Heart left ventricle (tissue), 13 donors: Measurements from ENCODE around the gene OR12D2.

Experiments
- CTCF ChIP-seq, 12 donors: fragments of 200-600 bp; sonication (generic) in 4 of 12; IDR thresholded peaks; one replicate each; pipeline versions ENCODE4 v1.5.0 to v1.8.0; 2018 to 2022; ENCODE audit warnings: antibody characterized with exemption in 12 of 12, mild to moderate bottlenecking in 5 of 12
- POLR2A ChIP-seq, 2 donors: fragments of 450-650 bp; IDR thresholded peaks; one replicate each; pipeline ENCODE4 v1.6.1; 2017; ENCODE audit warnings: antibody characterized with exemption in 2 of 2, mild to moderate bottlenecking in 2 of 2, moderate library complexity in 2 of 2
- donor health status: ischemic (EF 13 %, LVEDD 7.1; RV severe dilation, severe dysfunction).
- donor health status: DM: no; HTN: yes; CAD: no.
- donor health status: DM: no; HTN: no; CAD: no.
- donor health status: ischemic (EF 25% LVEDD 6.9; RV normal size, moderate dysfunction).
- donor health status: ischemic (EF 25% LVEDD 5.7; RV mildly dilated, moderate dysfunction).
- donor health status: ischemic (EF 35%, LVEDD 5.7; RV mildly dilated, moderate dysfunction).
- donor health status: nonischemic (EF 11% LVEDD 7.7; RV severe dilation, severe dysfunction).
- donor health status: DM: yes; HTN: yes; CAD: no.
- donor health status: PGD.
- donor health status: ischemic (EF 29% LVEDD 5.4; RV normal size, mild dysfunction).
- donor health status: nonischemic (EF 23%, LVEDD 6.1; RV moderate dilation, normal function).

DNA sequence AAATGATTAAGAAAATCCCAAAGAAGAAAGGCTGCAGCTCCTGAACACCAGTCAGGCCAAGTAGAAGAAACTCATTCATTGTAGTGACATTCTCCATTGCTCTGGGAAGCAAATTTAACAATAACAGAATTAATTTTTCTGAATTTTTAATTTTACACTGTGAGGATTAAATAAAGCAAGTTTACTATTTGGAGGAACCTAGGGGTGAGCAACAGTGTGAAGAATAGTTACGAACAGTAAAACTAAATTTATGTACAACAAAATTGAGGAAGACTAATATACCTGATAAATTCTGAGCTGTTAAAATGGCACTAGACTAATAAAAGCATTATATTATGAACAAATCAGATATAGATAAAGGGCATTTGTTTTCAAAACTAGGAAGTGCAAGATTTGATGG, 20.2 kb upstream of the OR12D2 start, which contains the start of gene OR12D3:
- TF ChIP-seq POLR2A (IDR thresholded peaks at IDR 0.05) (no peak), CTCF (IDR thresholded peaks at IDR 0.05) (no peak)
